K562 (cell line): ENCODE results near the gene MUC5AC. TPM values are rescaled to one million over a fixed set of nuclear protein-coding genes. Genes with fewer than 3 reads are reported as not detected.
A peak's percentile ranks its signal among the peaks of the same experiment; 100 is the strongest.

Experiments
- ATAC-seq: fragments of 200-7000 bp; cut with Tn5 transposase; 3 replicates; pipeline ENCODE4 v1.9.1; 2020; ENCODE audit warnings: moderate library complexity
- BruUV-seq: library from RNA; stranded (reverse); fragments of 400-500 nt; replicated peaks from 2 replicates; lab custom pipeline; 2021; lab: Mats Ljungman, UMichigan
- CTCF ChIA-PET: fragments of 300-600 bp; formaldehyde crosslinking; extraction: SDS; loops from one replicate; lab custom pipeline; 2021; ENCODE audit warnings: low intra/inter-chr PET ratio; lab: Yijun Ruan, JAX
- POLR2A ChIA-PET: fragments of 300-600, 350-650 bp; sonication (Branson Sonifier 250); formaldehyde crosslinking; extraction: SDS; loops from one replicate; lab custom pipeline; 2021; ENCODE audit warnings: antibody characterized with exemption, inconsistent platforms; lab: Yijun Ruan, JAX
- DNase-seq, 4 experiments: peaks; one replicate each; pipeline versions ENCODE4 v3.0.0 to v3.0.0-alpha.2; 2011 to 2018; ENCODE audit warnings: low spot score in 3 of 4, mixed read lengths in 3 of 4; ENCODE audit errors: extremely low read depth in 1 of 4
- FAIRE-seq: peaks from 2 replicates; lab custom pipeline; 2011; peaks lifted over from hg19 to GRCh38; lab: Jason Lieb, UNC
- H2AFZ ChIP-seq: 2 replicates; pipeline ENCODE4 v1.6.0; 2011; ENCODE audit warnings: low read depth, low read length, control low read depth, inconsistent platforms
- H3K27ac ChIP-seq: fragments of 200-600 bp; 3 replicates; pipeline ENCODE4 v1.8.0; 2011; ENCODE audit warnings: low read depth, mild to moderate bottlenecking, control low read depth, inconsistent platforms, low read length, moderate library complexity, mixed read lengths; ENCODE audit errors: extremely low read depth
- H3K27me3 ChIP-seq, 2 experiments: fragments of 300-600 bp in 1 of 2; 2 replicates in 1 of 2; 3 replicates in 1 of 2; pipeline versions ENCODE4 v1.6.0 to v1.8.0; 2011; ENCODE audit warnings: inconsistent platforms in 2 of 2, low read length in 2 of 2, mild to moderate bottlenecking in 1 of 2, mixed read lengths in 1 of 2, moderate library complexity in 1 of 2; ENCODE audit not compliant: control insufficient read depth in 2 of 2, insufficient read depth in 2 of 2
- H3K36me3 ChIP-seq: fragments of 300-600 bp; 3 replicates; pipeline ENCODE4 v1.8.0; 2011; ENCODE audit warnings: mild to moderate bottlenecking, low read length, inconsistent platforms; ENCODE audit not compliant: control insufficient read depth, insufficient read depth
- H3K4me1 ChIP-seq, 2 experiments: fragments of 200-600 bp in 1 of 2; replicated peaks in 1 of 2; 2 replicates in 1 of 2; 3 replicates in 1 of 2; pipeline versions ENCODE4 v1.5.1 to v1.8.0; 2011; ENCODE audit warnings: inconsistent platforms in 2 of 2, low read length in 2 of 2, mild to moderate bottlenecking in 1 of 2, mixed read lengths in 1 of 2, moderate library complexity in 1 of 2; ENCODE audit not compliant: control insufficient read depth in 2 of 2, insufficient read depth in 2 of 2
- H3K4me2 ChIP-seq: 2 replicates; pipeline ENCODE4 v1.6.1; 2011; ENCODE audit warnings: low read length, control low read depth, inconsistent platforms, mixed read lengths; ENCODE audit not compliant: insufficient read depth
- H3K4me3 ChIP-seq: fragments of 200-600 bp; sonication (generic), shearing (Covaris generic); 2 replicates; pipeline ENCODE4 v1.5.1; 2016; ENCODE audit warnings: control low read depth, inconsistent platforms
- H3K79me2 ChIP-seq: fragments of 200-600 bp; 3 replicates; pipeline ENCODE4 v1.8.0; 2011; ENCODE audit warnings: low read length, inconsistent platforms; ENCODE audit not compliant: control insufficient read depth, insufficient read depth
- H3K9ac ChIP-seq, 2 experiments: 2 replicates each; pipeline versions ENCODE4 v1.6.0 to v1.6.1; 2011; ENCODE audit warnings: low read depth in 2 of 2, low read length in 2 of 2, control low read depth in 1 of 2, inconsistent platforms in 1 of 2, mild to moderate bottlenecking in 1 of 2, mixed read lengths in 1 of 2; ENCODE audit not compliant: insufficient read depth in 1 of 2
- H3K9me1 ChIP-seq: one replicate; pipeline ENCODE4 v1.6.0; 2011; ENCODE audit warnings: inconsistent platforms, mild to moderate bottlenecking, low read length, moderate library complexity; ENCODE audit not compliant: control insufficient read depth, insufficient read depth
- H3K9me3 ChIP-seq: replicated peaks from 2 replicates; pipeline ENCODE4 v1.5.1; 2011; ENCODE audit warnings: low read depth, low read length, inconsistent platforms; ENCODE audit not compliant: control insufficient read depth, insufficient read depth
- H4K20me1 ChIP-seq: replicated peaks from 2 replicates; pipeline ENCODE4 v1.6.1; 2011; ENCODE audit warnings: low read length, inconsistent platforms, mixed read lengths; ENCODE audit not compliant: control insufficient read depth, insufficient read depth
- FOSL1 ChIP-seq: fragments of 200-800 bp; sonication (Bioruptor generic); conservative IDR thresholded peaks from 2 replicates; pipeline ENCODE4 v1.6.1; 2016; ENCODE audit warnings: missing genetic modification characterization, missing compliant biosample characterization
- MTF1 ChIP-seq: fragments of 250-450 bp; sonication (Bioruptor Pico); IDR thresholded peaks from 2 replicates; pipeline ENCODE4 v1.9.0; 2021; ENCODE audit warnings: moderate library complexity, mild to moderate bottlenecking, inconsistent platforms, borderline replicate concordance
- PHF8 ChIP-seq: fragments of 200-600 bp; sonication (generic); IDR thresholded peaks from 2 replicates; pipeline ENCODE4 v1.6.1; 2012; ENCODE audit warnings: mixed run types, mild to moderate bottlenecking, inconsistent platforms, low read length, moderate library complexity, borderline replicate concordance
- WGBS: fragments of 100-300 bp; shearing (Covaris generic); methylation state at CpG from one replicate; pipeline ENCODE4 v1.1.6; 2016; ENCODE audit warnings: low coverage, mixed read lengths; ENCODE audit not compliant: insufficient coverage; ENCODE audit errors: missing lambda C conversion rate; 5-methylcytosine and 5-hydroxymethylcytosine counted together
- in situ Hi-C: fragments of 300-500 bp; cut with MboI; formaldehyde crosslinking; loops from 4 replicates; pipeline ENCODE4 v1.15.0; 2018; ENCODE audit warnings: inconsistent platforms, mixed read lengths
- intact Hi-C: fragments of 100-400 bp; cut with micrococcal nuclease; formaldehyde crosslinking; loops from 2 replicates; pipeline ENCODE4 v1.14.2; 2022
- polyA plus RNA-seq, 8 experiments: library from polyadenylated mRNA; depleted of rRNA in 4 of 8; stranded (reverse) in 5 of 8; unstranded in 3 of 8; fragments of >200 nt; fragmentation: Nextera tagmentation in 2 of 8; fragmentation: Illumina TruSeq in 1 of 8; extraction: Ambion mirVana in 2 of 8; extraction: Trizol in 1 of 8; gene quantifications; 2 replicates each; pipeline versions ENCODE4 v1.2.1 to v1.2.3, GENCODE V29; 2011 to 2014; ENCODE audit warnings: inconsistent platforms in 1 of 8, missing spikeins in 1 of 8
- total RNA-seq, 7 experiments: library from RNA; depleted of rRNA in 6 of 7; stranded (reverse); fragments of >200 nt in 6 of 7; fragmentation: Illumina TruSeq in 2 of 7; extraction: Trizol in 2 of 7; gene quantifications; 2 replicates each; pipeline versions ENCODE4 v1.2.1 to v1.2.3, GENCODE V29; 2011 to 2021; ENCODE audit warnings: low replicate concordance in 1 of 7

Gene MUC5AC
- total and polyA plus RNA-seq, 9 of the 15 experiments (the other 6 are each of a cell fraction or from before 2014, with no cell fraction given) = not detected

- intact Hi-C loops = no loop called here
- BruUV-seq = no TSS peak
Measured at GRCh38 chr11:1151366-1152315, 6.1 kb upstream of the MUC5AC start.

More at GRCh38 chr11:1151366-1152315, 6.1 kb upstream of the MUC5AC start:
- Histone ChIP-seq H3K9ac (no peak overlapping the region), H3K79me2 (no peaks in the 10 kb centered on the region), H3K4me2 (no peak overlapping the region), H3K27ac (no peak overlapping the region), H3K9me1 (no peaks in the 10 kb centered on the region), H3K36me3 (no peaks in the 10 kb centered on the region), H3K27me3 (peaks cover 2 to 25% of the 10 kb centered on the region in 2 experiments; a peak in 3 of 5 replicates), H3K9me3 (peaks cover 3% of the 10 kb centered on the region; the same call in 1 of the 2 replicates), H4K20me1 (0 out of 2 replicates have a peak, but pooled peaks cover 5% of the 10 kb centered on the region), H2AFZ (no peak overlapping the region), H3K4me3 (no peak overlapping the region), H3K4me1 (peaks cover 0 to 28% of the 10 kb centered on the region in 2 experiments; a peak in 2 of 5 replicates)
- 0% methylated on average over 19 of the region's 22 CpGs for WGBS
- CTCF ChIA-PET = no interaction called here
- TF ChIP-seq PHF8 (no peak), MTF1 (no peak), FOSL1 (tag) (peak; percentile 26)
- in situ Hi-C loops = no loop called here
- POLR2A ChIA-PET = interaction anchor here (1.0 kb wide), 1 partner anchor 486 kb away, joined by 3 read pairs; no protein-coding TSS in a partner anchor
- ATAC-seq (no peak; the same call in 1 of the 3 replicates), FAIRE-seq (no peak), DNase-seq (no peak)
